GM23248 (cell line): ENCODE results near the gene CTBS. TPM values are rescaled to one million over a fixed set of nuclear protein-coding genes. Genes with fewer than 3 reads are reported as not detected.

Experiments used
- DNase-seq: peaks from one replicate; pipeline ENCODE4 v3.0.0-alpha.2; 2015
- H2AFZ ChIP-seq: fragments of 200-600 bp; sonication (generic); 2 replicates; pipeline ENCODE4 v1.6.1; 2016; ENCODE audit warnings: antibody characterized with exemption
- H3F3A ChIP-seq: fragments of 200-600 bp; sonication (generic); 2 replicates; pipeline ENCODE4 v1.6.1; 2016; ENCODE audit warnings: mild to moderate bottlenecking, antibody characterized with exemption, mixed run types; ENCODE audit not compliant: insufficient read depth
- H3K27ac ChIP-seq: fragments of 200-600 bp; sonication (generic); 2 replicates; pipeline ENCODE4 v1.5.1; 2016; ENCODE audit warnings: mild to moderate bottlenecking
- H3K27me3 ChIP-seq: fragments of 200-600 bp; sonication (generic); replicated peaks from 2 replicates; pipeline ENCODE4 v1.6.1; 2016; ENCODE audit warnings: mild to moderate bottlenecking; ENCODE audit not compliant: insufficient read depth
- H3K36me3 ChIP-seq: fragments of 200-600 bp; sonication (generic); 2 replicates; pipeline ENCODE4 v1.6.1; 2016; ENCODE audit warnings: low read depth, mild to moderate bottlenecking
- H3K4me1 ChIP-seq: fragments of 200-600 bp; sonication (generic); 2 replicates; pipeline ENCODE4 v1.6.1; 2016; ENCODE audit warnings: mild to moderate bottlenecking; ENCODE audit not compliant: insufficient read depth
- H3K4me2 ChIP-seq: fragments of 200-600 bp; sonication (generic); one replicate; pipeline ENCODE4 v1.6.1; 2016; ENCODE audit warnings: mild to moderate bottlenecking; ENCODE audit not compliant: unreplicated experiment
- H3K4me3 ChIP-seq: fragments of 200-600 bp; sonication (generic); 2 replicates; pipeline ENCODE4 v1.5.1; 2016; ENCODE audit warnings: mild to moderate bottlenecking
- H3K79me2 ChIP-seq: fragments of 200-600 bp; sonication (generic); 2 replicates; pipeline ENCODE4 v1.6.1; 2016; ENCODE audit warnings: mild to moderate bottlenecking; ENCODE audit not compliant: insufficient read depth
- H3K9ac ChIP-seq: fragments of 200-600 bp; sonication (generic); 2 replicates; pipeline ENCODE4 v1.6.1; 2016; ENCODE audit warnings: mild to moderate bottlenecking
- H3K9me2 ChIP-seq: fragments of 200-600 bp; sonication (generic); 2 replicates; pipeline ENCODE4 v1.6.1; 2016; ENCODE audit warnings: mixed run types, mild to moderate bottlenecking, moderate library complexity; ENCODE audit not compliant: insufficient read depth
- H3K9me3 ChIP-seq: fragments of 200-600 bp; sonication (generic); one replicate; pipeline ENCODE4 v1.6.1; 2017; ENCODE audit warnings: low read depth
- H4K20me1 ChIP-seq: fragments of 200-600 bp; sonication (generic); 2 replicates; pipeline ENCODE4 v1.6.0; 2016; ENCODE audit not compliant: insufficient read depth
- EZH2 ChIP-seq: fragments of 200-600 bp; sonication (generic); IDR thresholded peaks from 2 replicates; pipeline ENCODE4 v1.6.1; 2018; ENCODE audit warnings: antibody characterized with exemption, mild to moderate bottlenecking; ENCODE audit not compliant: insufficient read depth, poor library complexity, severe bottlenecking
- EZH2phosphoT487 ChIP-seq: fragments of 200-600 bp; sonication (generic); IDR thresholded peaks from 2 replicates; pipeline ENCODE4 v1.6.1; 2018; ENCODE audit warnings: antibody characterized with exemption, moderate library complexity, mild to moderate bottlenecking, low read depth; ENCODE audit not compliant: insufficient read depth
- WGBS, 2 experiments: methylation state at CpG; one replicate each; pipeline ENCODE4 v1.1.6; 2015 to 2017; ENCODE audit warnings: low lambda C conversion rate in 2 of 2, low coverage in 1 of 2; ENCODE audit errors: missing lambda C conversion rate in 2 of 2; 5-methylcytosine and 5-hydroxymethylcytosine counted together
- in situ Hi-C: fragments of 300-500 bp; cut with MboI; formaldehyde crosslinking; loops from 2 replicates; pipeline ENCODE4 v1.15.0; 2020
- polyA plus RNA-seq: library from polyadenylated mRNA; unstranded; fragments of >200 nt; fragmentation: Nextera tagmentation; extraction: Ambion mirVana; gene quantifications from 2 replicates; pipeline ENCODE4 v1.2.1, GENCODE V29; 2016
- total RNA-seq: library from RNA; depleted of rRNA; stranded (reverse); fragments of >200 nt; shearing (Covaris generic); gene quantifications from 2 replicates; pipeline ENCODE4 v1.2.3, GENCODE V29; 2014

The CTBS gene
- total and polyA plus RNA-seq, 2 experiments from 2014 or later = 22.9 to 52.4 TPM

DNA sequence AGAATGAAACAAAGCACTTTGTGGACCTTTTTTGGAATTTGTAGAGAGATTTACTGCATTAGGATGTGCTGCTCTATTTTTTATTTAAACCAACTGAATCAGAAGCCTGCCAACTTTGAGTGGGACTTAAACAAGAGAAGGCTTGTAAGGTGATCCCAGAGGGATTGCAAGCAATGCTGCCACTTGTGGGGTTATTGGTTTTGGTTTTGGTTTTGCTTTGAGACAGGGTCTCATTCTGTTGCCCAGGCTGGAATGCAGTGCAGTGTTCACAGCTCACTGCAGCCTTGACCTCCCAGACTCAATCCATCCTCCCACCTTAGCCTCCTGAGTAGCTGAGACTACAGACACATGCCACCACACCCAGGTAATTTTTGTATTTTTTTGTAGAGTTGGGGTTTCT lies 35.6 kb downstream of the CTBS start:
- Histone ChIP-seq H3K4me2 (no peak overlapping the region), H3K36me3 (no peaks in the 10 kb centered on the region; the same call in 1 of the 2 replicates), H3K4me1 (no peaks in the 10 kb centered on the region), H3K9ac (no peak overlapping the region), H3K27ac (no peak overlapping the region), H3K9me3 (no peaks in the 10 kb centered on the region), H3K27me3 (no peaks in the 10 kb centered on the region), H3F3A (no peaks in the 10 kb centered on the region), H3K4me3 (no peak overlapping the region), H4K20me1 (no peaks in the 10 kb centered on the region), H3K79me2 (no peaks in the 10 kb centered on the region), H3K9me2 (no peaks in the 10 kb centered on the region), H2AFZ (no peak overlapping the region)
- no peak for DNase-seq
- TF ChIP-seq EZH2phosphoT487 (no peak), EZH2 (no peak)
- in situ Hi-C loops = no loop called here

GRCh38 chr1:84525779-84526178 lies 48.5 kb downstream of the CTBS start:
- no peak overlapping the region for H3K27ac ChIP-seq
- H3K9me3 ChIP-seq = no peaks in the 10 kb centered on the region
- TF ChIP-seq EZH2phosphoT487 (no peak), EZH2 (no peak)
- H3K36me3 ChIP-seq = 0 out of 2 replicates have a peak, but pooled peaks cover 4% of the 10 kb centered on the region
- WGBS, 2 experiments = 96 to 100% methylated on average over 1 of the region's 1 CpG
- H3K79me2 ChIP-seq = no peaks in the 10 kb centered on the region
- no peaks in the 10 kb centered on the region for H3F3A ChIP-seq
- no peak overlapping the region for H3K9ac ChIP-seq
- H4K20me1 ChIP-seq = no peaks in the 10 kb centered on the region
- H3K9me2 ChIP-seq = no peaks in the 10 kb centered on the region
- in situ Hi-C loops = no loop called here
- no peak for DNase-seq
- H3K27me3 ChIP-seq = no peaks in the 10 kb centered on the region
- H3K4me3 ChIP-seq = no peak overlapping the region
- H2AFZ ChIP-seq = no peak overlapping the region
- H3K4me2 ChIP-seq = no peak overlapping the region
- no peaks in the 10 kb centered on the region for H3K4me1 ChIP-seq

GRCh38 chr1:84524590-84524989 lies 49.6 kb downstream of the CTBS start:
- Histone ChIP-seq H3K9me2 (no peaks in the 10 kb centered on the region), H3K4me2 (no peak overlapping the region), H3F3A (no peaks in the 10 kb centered on the region), H3K9me3 (no peaks in the 10 kb centered on the region), H3K4me3 (no peak overlapping the region), H3K27ac (no peak overlapping the region), H2AFZ (no peak overlapping the region), H3K27me3 (no peaks in the 10 kb centered on the region), H3K4me1 (no peaks in the 10 kb centered on the region), H4K20me1 (no peaks in the 10 kb centered on the region), H3K79me2 (no peaks in the 10 kb centered on the region), H3K9ac (no peak overlapping the region), H3K36me3 (0 out of 2 replicates have a peak, but pooled peaks cover 4% of the 10 kb centered on the region)
- in situ Hi-C loops = no loop called here
- no peak for DNase-seq
- TF ChIP-seq EZH2 (no peak), EZH2phosphoT487 (no peak)

DNA sequence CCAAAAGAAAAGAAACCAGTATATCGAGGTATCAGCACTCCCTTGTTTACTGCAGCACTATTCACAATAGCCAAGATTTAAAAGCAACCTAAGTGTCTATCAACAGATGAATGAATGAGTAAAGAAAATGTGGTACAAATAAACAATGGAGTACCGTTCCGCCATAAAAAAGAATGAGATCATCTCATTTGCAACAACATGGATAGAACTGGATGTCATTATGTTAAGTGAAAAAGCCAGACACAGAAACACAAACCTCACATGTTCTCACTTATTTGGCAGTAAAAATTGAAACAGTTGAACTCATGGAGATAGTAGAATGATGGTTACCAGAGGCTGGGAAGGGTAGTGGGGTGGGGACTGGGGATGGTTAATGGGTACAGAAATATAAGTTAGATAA lies 63.6 kb downstream of the CTBS start:
- TF ChIP-seq EZH2phosphoT487 (no peak), EZH2 (no peak)
- WGBS, 2 experiments = 38 to 44% methylated on average over 3 of the region's 3 CpGs
- no peak overlapping the region for H3K27ac ChIP-seq
- peaks cover 5% of the 10 kb centered on the region; the same call in 1 of the 2 replicates for H3K4me1 ChIP-seq
- no peak overlapping the region for H3K9ac ChIP-seq
- H3K4me3 ChIP-seq = no peak overlapping the region
- peaks cover 24% of the 10 kb centered on the region for H3K79me2 ChIP-seq
- H3K36me3 ChIP-seq = no peaks in the 10 kb centered on the region
- H3K9me2 ChIP-seq = no peaks in the 10 kb centered on the region
- 0 out of 2 replicates have a peak, but pooled peaks cover 5% of the 10 kb centered on the region for H3F3A ChIP-seq
- DNase-seq = no peak
- H4K20me1 ChIP-seq = no peaks in the 10 kb centered on the region
- H3K27me3 ChIP-seq = no peaks in the 10 kb centered on the region
- in situ Hi-C loops = no loop called here
- H3K4me2 ChIP-seq = no peak overlapping the region
- no peak overlapping the region for H2AFZ ChIP-seq
- H3K9me3 ChIP-seq = no peaks in the 10 kb centered on the region

GRCh38 chr1:84510165-84510564 lies 64.1 kb downstream of the CTBS start:
- in situ Hi-C loops = no loop called here
- peaks cover 5% of the 10 kb centered on the region; the same call in 1 of the 2 replicates for H3K4me1 ChIP-seq
- H3K4me3 ChIP-seq = no peak overlapping the region
- no peak overlapping the region for H3K4me2 ChIP-seq
- WGBS, 2 experiments = 70 to 81% methylated on average over 2 of the region's 2 CpGs
- TF ChIP-seq EZH2 (no peak), EZH2phosphoT487 (no peak)
- DNase-seq = no peak
- no peak overlapping the region for H3K27ac ChIP-seq
- H3K9me2 ChIP-seq = no peaks in the 10 kb centered on the region
- H2AFZ ChIP-seq = no peak overlapping the region
- peaks cover 8% of the 10 kb centered on the region for H3F3A ChIP-seq
- no peak overlapping the region for H3K9ac ChIP-seq
- no peaks in the 10 kb centered on the region for H3K9me3 ChIP-seq
- H3K79me2 ChIP-seq = peaks cover 27% of the 10 kb centered on the region
- no peaks in the 10 kb centered on the region for H3K27me3 ChIP-seq
- H3K36me3 ChIP-seq = no peaks in the 10 kb centered on the region
- H4K20me1 ChIP-seq = no peaks in the 10 kb centered on the region
